ENCODE measurements around the gene SNRPB2.

- TF ChIP-seq POLR2A (IDR thresholded peaks at IDR 0.05; ENCODE audit: low read length) (no peak), GATA1 (IDR thresholded peaks at IDR 0.05; ENCODE audit: low read depth, low read length) (no peak)
Measured at GRCh38 chr20:16759181-16759563, 29.3 kb downstream of the SNRPB2 start.
